PFSK-1 (cell line): ENCODE data around the gene MKLN1.

Experiments used
- FOXP2 ChIP-seq: optimal IDR thresholded peaks from 2 replicates; pipeline ENCODE3; 2011; ENCODE audit warnings: borderline replicate concordance, control low read depth, inconsistent platforms; ENCODE audit not compliant: insufficient read depth; ENCODE audit errors: extremely low read length, extremely low read depth
- POLR2AphosphoS5 ChIP-seq: IDR thresholded peaks from 2 replicates; pipeline ENCODE4 v1.6.1; 2012; ENCODE audit warnings: low read depth, mild to moderate bottlenecking, control low read depth, low read length, moderate library complexity
- REST ChIP-seq, 2 experiments: IDR thresholded peaks; 2 replicates each; pipeline versions ENCODE4 v1.6.1 to v1.8.0; 2011 to 2012; ENCODE audit warnings: low read depth in 2 of 2, low read length in 2 of 2, control low read depth in 1 of 2, inconsistent platforms in 1 of 2, mild to moderate bottlenecking in 1 of 2, moderate library complexity in 1 of 2; ENCODE audit not compliant: insufficient read depth in 1 of 2
- SIN3A ChIP-seq: IDR thresholded peaks from 2 replicates; pipeline ENCODE4 v1.6.1; 2012; ENCODE audit warnings: mild to moderate bottlenecking, low read length, moderate library complexity, borderline replicate concordance; ENCODE audit not compliant: insufficient read depth
- TAF1 ChIP-seq: IDR thresholded peaks from 2 replicates; pipeline ENCODE4 v1.6.1; 2012; ENCODE audit warnings: low read length, control low read depth, borderline replicate concordance; ENCODE audit not compliant: insufficient read depth

The MKLN1 gene

GRCh38 chr7:131321656-131322055, 6.0 kb upstream of the MKLN1 start:
- TF ChIP-seq POLR2AphosphoS5: no peak
- no peak for TF ChIP-seq FOXP2

GRCh38 chr7:131322061-131322460, 5.6 kb upstream of the MKLN1 start:
- no peak for TF ChIP-seq FOXP2
- TF ChIP-seq POLR2AphosphoS5: no peak
- no peak for TF ChIP-seq SIN3A
- TF ChIP-seq REST (IDR thresholded peaks at IDR 0.05; ENCODE audit: insufficient read depth in 1 of 2, low read depth in 2 of 2, low read length in 2 of 2): no peak
- no peak for TF ChIP-seq TAF1

GRCh38 chr7:131322861-131323260, 4.8 kb upstream of the MKLN1 start:
- TF ChIP-seq SIN3A (no peak), FOXP2 (no peak), TAF1 (no peak)

DNA sequence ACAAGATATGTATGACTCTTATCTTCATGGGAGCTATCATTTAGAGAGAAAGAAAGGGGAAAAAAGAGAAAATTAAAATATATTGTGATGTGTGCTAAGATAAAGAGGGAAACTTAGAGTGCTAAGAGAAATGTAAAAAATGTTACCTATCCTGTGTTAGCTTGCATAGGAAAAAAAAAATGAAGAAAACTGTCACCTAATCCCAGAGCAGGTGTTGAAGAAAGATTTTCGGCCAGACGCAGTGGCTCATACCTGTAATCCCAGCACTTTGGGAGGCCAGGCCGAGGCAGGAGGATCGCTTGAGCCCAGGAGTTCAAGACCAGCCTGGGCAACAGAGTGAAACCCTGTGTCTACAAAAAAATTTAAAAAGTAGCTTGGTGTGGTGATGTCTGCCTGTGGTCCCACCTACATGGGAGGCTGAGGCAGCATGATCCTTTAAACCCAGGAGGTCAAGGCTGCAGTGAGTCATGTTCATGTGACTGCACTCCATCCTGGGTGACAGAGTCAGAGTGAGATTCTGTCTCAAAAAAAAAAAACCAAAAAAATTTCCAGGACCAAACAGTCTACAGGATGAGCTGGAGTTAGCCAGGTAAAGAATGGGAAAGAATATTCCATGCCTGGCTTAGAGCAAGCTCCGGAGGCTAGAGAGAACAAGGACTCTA, 2.4 kb upstream of the MKLN1 start:
- no peak for TF ChIP-seq POLR2AphosphoS5

DNA sequence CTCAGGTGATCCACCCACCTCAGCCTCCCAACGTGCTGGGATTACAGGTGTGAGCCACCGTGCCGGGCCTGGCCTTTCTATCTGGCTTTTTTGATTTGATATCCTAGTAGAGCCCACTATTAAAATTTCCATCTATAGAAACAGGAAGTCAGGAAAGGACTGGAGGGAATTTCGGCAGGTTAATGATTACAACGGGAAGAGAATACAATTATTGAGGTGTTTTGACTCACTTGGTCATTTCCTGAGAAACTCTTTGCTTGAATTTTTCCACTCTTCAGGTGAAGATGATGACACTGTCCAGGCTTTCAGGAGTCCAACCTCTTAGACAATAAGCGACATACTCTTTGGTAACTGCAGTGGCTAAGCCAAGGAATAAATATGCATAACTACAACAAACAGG, 1.1 kb upstream of the MKLN1 start:
- TF ChIP-seq FOXP2 (no peak), REST (IDR thresholded peaks at IDR 0.05; ENCODE audit: insufficient read depth in 1 of 2, low read depth in 2 of 2, low read length in 2 of 2) (no peak), POLR2AphosphoS5 (no peak), TAF1 (no peak)

DNA sequence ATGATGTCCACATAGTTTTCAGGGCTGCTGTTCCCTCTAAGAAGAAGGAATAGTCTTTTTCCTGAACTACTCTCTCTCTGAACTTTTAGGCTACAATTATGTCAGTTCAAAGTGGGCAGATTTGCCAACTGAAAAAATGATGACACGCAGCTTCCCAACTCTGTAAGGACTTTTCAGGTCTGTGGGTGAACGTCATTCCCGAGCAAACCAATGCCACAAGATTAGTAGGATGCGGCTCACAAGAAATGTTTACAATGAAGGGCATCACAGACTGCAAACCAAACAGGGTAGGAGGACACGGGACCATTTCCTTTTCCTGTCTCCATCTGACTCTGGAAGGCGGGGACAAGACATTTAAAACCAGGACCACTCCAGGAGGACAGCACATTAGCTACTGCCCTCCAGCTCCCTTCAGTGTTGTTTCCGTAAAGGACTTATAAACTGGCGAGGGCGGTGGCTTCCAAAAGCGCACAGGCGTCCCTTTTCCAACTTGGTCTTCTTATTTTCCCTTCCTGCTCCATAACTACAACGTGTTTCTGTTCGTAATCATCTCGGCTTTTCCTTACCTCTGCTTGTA, 539 bp upstream of the MKLN1 start:
- TF ChIP-seq FOXP2: no peak
- 0 out of 2 replicates have a peak, but pooled peaks have one; percentile 80 for TF ChIP-seq SIN3A
- 0 out of 2 replicates have a peak, but pooled peaks have one; percentile 7 for TF ChIP-seq POLR2AphosphoS5
- no peak for TF ChIP-seq TAF1
- peak in 1 of 2 experiments; percentile 70; a peak in 1 of 4 replicates for TF ChIP-seq REST (IDR thresholded peaks at IDR 0.05; ENCODE audit: insufficient read depth in 1 of 2, low read depth in 2 of 2, low read length in 2 of 2)

DNA sequence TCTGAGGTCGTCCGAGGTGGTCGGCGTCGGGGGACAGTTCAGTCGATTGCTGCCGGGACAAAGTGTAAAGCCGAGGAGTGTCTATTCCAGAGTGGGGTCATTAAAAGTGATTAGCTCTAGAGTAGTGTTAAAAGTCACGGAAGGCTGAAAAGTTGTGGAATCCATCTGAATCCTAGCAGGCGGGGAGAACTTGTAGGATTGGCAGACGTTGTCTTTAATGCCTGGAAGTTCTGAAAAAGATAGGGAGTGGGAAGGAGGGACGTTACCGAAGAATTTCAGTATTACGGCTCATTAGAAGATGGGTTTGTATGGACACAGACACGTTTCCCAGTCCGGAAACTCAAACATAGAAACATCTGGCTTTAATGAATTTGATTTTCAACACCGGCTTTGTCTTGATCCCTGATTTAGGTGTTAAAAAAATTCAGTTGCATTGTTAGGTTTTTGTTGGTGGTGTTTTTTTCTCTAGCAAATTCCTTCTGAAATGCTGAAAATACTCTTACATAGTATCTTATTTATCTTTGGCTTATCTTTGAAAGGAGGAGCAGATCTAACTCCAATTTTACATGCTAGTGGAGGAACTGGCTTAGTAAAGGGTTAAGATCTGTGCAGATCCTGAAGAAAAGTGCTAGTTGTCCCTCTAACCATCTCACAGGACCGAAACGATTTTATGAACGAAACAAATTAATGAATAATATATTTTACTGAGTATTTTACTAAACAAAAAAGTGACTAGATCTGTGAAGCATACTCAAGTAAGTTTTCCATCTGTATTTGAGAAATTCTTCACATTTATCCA, 900 bp downstream of the MKLN1 start:
- TF ChIP-seq SIN3A: no peak
- no peak for TF ChIP-seq POLR2AphosphoS5
- TF ChIP-seq TAF1: no peak
- TF ChIP-seq FOXP2: no peak
- no peak for TF ChIP-seq REST (IDR thresholded peaks at IDR 0.05; ENCODE audit: insufficient read depth in 1 of 2, low read depth in 2 of 2, low read length in 2 of 2)
